OCI-LY1 (cell line): ENCODE results near the gene CCZ1.
A peak's percentile ranks its signal among the peaks of the same experiment; 100 is the strongest.
"Not testable (repeated sequence)": the region's sequence is repeated elsewhere in the genome, so short reads cannot be mapped to it uniquely, and the experiment has no call there.

Source experiments
- H2AFZ ChIP-seq: fragments of 200-600 bp; sonication (generic), shearing (Covaris generic); 2 replicates; pipeline ENCODE4 v1.6.0; 2014; ENCODE audit warnings: antibody characterized with exemption, mild to moderate bottlenecking, low read length
- H3F3A ChIP-seq: fragments of 200-600 bp; sonication (generic), shearing (Covaris generic); 2 replicates; pipeline ENCODE4 v1.6.0; 2014; ENCODE audit warnings: mild to moderate bottlenecking, antibody characterized with exemption, low read length, moderate library complexity; ENCODE audit not compliant: insufficient read depth
- H3K27ac ChIP-seq: fragments of 200-600 bp; sonication (generic); 2 replicates; pipeline ENCODE4 v1.5.1; 2014; ENCODE audit warnings: low read length, mixed run types, mild to moderate bottlenecking, low read depth; ENCODE audit not compliant: poor library complexity, severe bottlenecking
- H3K27me3 ChIP-seq: fragments of 200-600 bp; sonication (generic); 2 replicates; pipeline ENCODE4 v1.6.0; 2014; ENCODE audit warnings: antibody characterized with exemption, mild to moderate bottlenecking, low read length, moderate library complexity; ENCODE audit not compliant: insufficient read depth
- H3K36me3 ChIP-seq: fragments of 200-600 bp; sonication (generic); 2 replicates; pipeline ENCODE4 v1.6.1; 2014; ENCODE audit warnings: mild to moderate bottlenecking, antibody characterized with exemption, low read length, moderate library complexity, mixed read lengths; ENCODE audit not compliant: insufficient read depth
- H3K4me1 ChIP-seq: fragments of 200-600 bp; sonication (generic); 2 replicates; pipeline ENCODE4 v1.5.1; 2014; ENCODE audit warnings: mild to moderate bottlenecking, low read length, moderate library complexity; ENCODE audit not compliant: insufficient read depth, severe bottlenecking
- H3K4me2 ChIP-seq: fragments of 200-600 bp; sonication (generic), shearing (Covaris generic); 2 replicates; pipeline ENCODE4 v1.6.1; 2014; ENCODE audit warnings: low read length
- H3K4me3 ChIP-seq: fragments of 200-600 bp; sonication (generic); 2 replicates; pipeline ENCODE4 v1.5.1; 2014; ENCODE audit warnings: low read length, low read depth, mild to moderate bottlenecking, mixed read lengths; ENCODE audit not compliant: poor library complexity, severe bottlenecking
- H3K79me2 ChIP-seq: fragments of 200-600 bp; shearing (Covaris generic); 2 replicates; pipeline ENCODE4 v1.6.1; 2016; ENCODE audit warnings: mixed run types, low read length, mixed read lengths; ENCODE audit not compliant: insufficient read depth
- H3K9ac ChIP-seq: fragments of 200-600 bp; sonication (generic), shearing (Covaris generic); 2 replicates; pipeline ENCODE4 v1.6.1; 2014; ENCODE audit warnings: mild to moderate bottlenecking, low read length, mixed read lengths
- H3K9me2 ChIP-seq: fragments of 200-600 bp; sonication (generic), shearing (Covaris generic); 2 replicates; pipeline ENCODE4 v1.6.1; 2014; ENCODE audit warnings: low read depth, mild to moderate bottlenecking, low read length, mixed read lengths
- H3K9me3 ChIP-seq: fragments of 200-600 bp; shearing (Covaris generic); 2 replicates; pipeline ENCODE4 v1.6.1; 2014; ENCODE audit warnings: low read length, mixed read lengths
- H4K20me1 ChIP-seq: fragments of 200-600 bp; sonication (generic), shearing (Covaris generic); 2 replicates; pipeline ENCODE4 v1.6.0; 2016; ENCODE audit warnings: mild to moderate bottlenecking, low read length; ENCODE audit not compliant: insufficient read depth
- EZH2 ChIP-seq: fragments of 200-600 bp; sonication (generic), shearing (Covaris generic); IDR thresholded peaks from 2 replicates; pipeline ENCODE4 v1.8.0; 2017; ENCODE audit warnings: borderline replicate concordance, mixed run types, mild to moderate bottlenecking, antibody characterized with exemption, low read length, moderate library complexity, mixed read lengths
- TF ChIP-seq, protein P1 (sequence below): fragments of 200-600 bp; sonication (generic), shearing (Covaris generic); IDR thresholded peaks from 2 replicates; pipeline ENCODE4 v1.5.1; 2017; ENCODE audit warnings: mild to moderate bottlenecking, antibody characterized with exemption, low read length, moderate library complexity, mixed read lengths

Gene CCZ1

GRCh38 chr7:5888021-5888420, 10.5 kb upstream of the CCZ1 start:
- H4K20me1 ChIP-seq, H3K4me2 ChIP-seq, H2AFZ ChIP-seq, H3K27me3 ChIP-seq, H3K9ac ChIP-seq, H3K9me3 ChIP-seq, H3K27ac ChIP-seq, H3K79me2 ChIP-seq, H3K4me1 ChIP-seq, H3F3A ChIP-seq, H3K4me3 ChIP-seq, H3K9me2 ChIP-seq, H3K36me3 ChIP-seq: not testable (repeated sequence)

DNA sequence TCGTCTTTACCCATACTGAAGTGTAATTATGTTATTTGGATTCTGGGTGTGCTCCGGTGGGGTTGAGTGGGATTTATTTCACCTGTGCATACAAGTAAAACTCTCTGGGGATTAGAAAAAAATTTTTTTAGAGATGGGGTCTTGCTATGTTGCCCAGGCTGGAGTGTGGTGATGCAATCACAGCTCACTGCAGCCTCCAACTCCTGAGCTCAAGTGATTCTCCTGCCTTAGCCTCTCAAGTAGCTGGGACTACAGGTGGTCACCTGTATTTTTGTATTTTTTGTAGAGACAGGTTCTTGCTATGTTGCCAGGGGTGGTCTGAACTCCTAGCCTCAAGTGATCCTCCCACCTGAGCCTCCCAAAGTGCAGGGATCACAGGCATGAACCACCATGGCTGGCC, 8.3 kb upstream of the CCZ1 start:
- H3K9me3 ChIP-seq, H3K79me2 ChIP-seq, H3K4me1 ChIP-seq, H3K27ac ChIP-seq, H4K20me1 ChIP-seq, H2AFZ ChIP-seq, H3K4me2 ChIP-seq, H3K4me3 ChIP-seq, H3K9ac ChIP-seq, H3F3A ChIP-seq, H3K27me3 ChIP-seq, H3K9me2 ChIP-seq, H3K36me3 ChIP-seq: not testable (repeated sequence)

DNA sequence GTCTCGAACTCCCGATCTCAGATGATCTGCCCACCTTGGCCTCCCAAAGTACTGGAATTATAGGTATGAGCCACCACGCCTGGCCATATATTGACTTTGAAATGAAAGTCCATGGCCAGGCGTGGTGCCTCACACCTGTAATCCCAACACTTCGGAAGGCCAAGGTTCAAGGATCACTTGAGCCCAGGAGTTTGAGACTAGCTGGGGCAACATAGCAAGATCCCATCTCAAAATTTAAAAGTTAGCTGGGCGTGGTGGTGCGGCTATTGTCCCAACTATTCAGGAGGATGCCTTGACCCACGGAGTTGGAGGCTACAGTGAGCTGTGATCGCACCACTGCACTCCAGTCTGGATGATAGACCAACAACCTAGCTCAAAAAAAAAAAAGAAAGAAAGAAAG, 6.0 kb upstream of the CCZ1 start:
- H3K27ac ChIP-seq = no peak overlapping the region
- H3K4me3 ChIP-seq = no peak overlapping the region
- H3K9me2 ChIP-seq = no peaks in the 10 kb centered on the region
- H3K9me3 ChIP-seq = no peaks in the 10 kb centered on the region
- no peaks in the 10 kb centered on the region for H4K20me1 ChIP-seq
- no peak for TF ChIP-seq EZH2
- TF ChIP-seq, protein P1, sequence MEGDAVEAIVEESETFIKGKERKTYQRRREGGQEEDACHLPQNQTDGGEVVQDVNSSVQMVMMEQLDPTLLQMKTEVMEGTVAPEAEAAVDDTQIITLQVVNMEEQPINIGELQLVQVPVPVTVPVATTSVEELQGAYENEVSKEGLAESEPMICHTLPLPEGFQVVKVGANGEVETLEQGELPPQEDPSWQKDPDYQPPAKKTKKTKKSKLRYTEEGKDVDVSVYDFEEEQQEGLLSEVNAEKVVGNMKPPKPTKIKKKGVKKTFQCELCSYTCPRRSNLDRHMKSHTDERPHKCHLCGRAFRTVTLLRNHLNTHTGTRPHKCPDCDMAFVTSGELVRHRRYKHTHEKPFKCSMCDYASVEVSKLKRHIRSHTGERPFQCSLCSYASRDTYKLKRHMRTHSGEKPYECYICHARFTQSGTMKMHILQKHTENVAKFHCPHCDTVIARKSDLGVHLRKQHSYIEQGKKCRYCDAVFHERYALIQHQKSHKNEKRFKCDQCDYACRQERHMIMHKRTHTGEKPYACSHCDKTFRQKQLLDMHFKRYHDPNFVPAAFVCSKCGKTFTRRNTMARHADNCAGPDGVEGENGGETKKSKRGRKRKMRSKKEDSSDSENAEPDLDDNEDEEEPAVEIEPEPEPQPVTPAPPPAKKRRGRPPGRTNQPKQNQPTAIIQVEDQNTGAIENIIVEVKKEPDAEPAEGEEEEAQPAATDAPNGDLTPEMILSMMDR = no peak
- H3K4me2 ChIP-seq = no peak overlapping the region
- no peak overlapping the region for H2AFZ ChIP-seq
- H3K4me1 ChIP-seq = no peaks in the 10 kb centered on the region
- H3F3A ChIP-seq = no peaks in the 10 kb centered on the region
- H3K36me3 ChIP-seq = no peaks in the 10 kb centered on the region
- H3K9ac ChIP-seq = no peak overlapping the region
- H3K27me3 ChIP-seq = no peaks in the 10 kb centered on the region
- no peaks in the 10 kb centered on the region for H3K79me2 ChIP-seq

GRCh38 chr7:5897369-5897919, 1.1 kb upstream of the CCZ1 start:
- H2AFZ ChIP-seq, H3F3A ChIP-seq, H3K9me2 ChIP-seq, H3K27me3 ChIP-seq, H3K79me2 ChIP-seq, H3K27ac ChIP-seq, H3K9me3 ChIP-seq, H4K20me1 ChIP-seq, H3K36me3 ChIP-seq, H3K9ac ChIP-seq, H3K4me1 ChIP-seq: not testable (repeated sequence)
- Histone ChIP-seq H3K4me2 (peak overlapping the region; percentile 39; the same call in 1 of the 2 replicates), H3K4me3 (peak overlapping the region; percentile 64)

- H4K20me1 ChIP-seq, H3K9me2 ChIP-seq, H3F3A ChIP-seq, H3K9ac ChIP-seq, H3K4me1 ChIP-seq, H3K36me3 ChIP-seq, H3K9me3 ChIP-seq, H2AFZ ChIP-seq, H3K4me2 ChIP-seq, H3K27ac ChIP-seq, H3K27me3 ChIP-seq, H3K79me2 ChIP-seq, H3K4me3 ChIP-seq: not testable (repeated sequence)
Measured at GRCh38 chr7:5903002-5903401, 4.5 kb downstream of the CCZ1 start.

GRCh38 chr7:5904726-5905125, 6.2 kb downstream of the CCZ1 start:
- not testable (repeated sequence) for H3K27ac ChIP-seq, H2AFZ ChIP-seq, H3K4me1 ChIP-seq, H3K9me2 ChIP-seq, H3K4me3 ChIP-seq, H3K9ac ChIP-seq, H3K36me3 ChIP-seq, H3K27me3 ChIP-seq, H3K9me3 ChIP-seq, H3F3A ChIP-seq, H3K4me2 ChIP-seq, H4K20me1 ChIP-seq, H3K79me2 ChIP-seq

DNA sequence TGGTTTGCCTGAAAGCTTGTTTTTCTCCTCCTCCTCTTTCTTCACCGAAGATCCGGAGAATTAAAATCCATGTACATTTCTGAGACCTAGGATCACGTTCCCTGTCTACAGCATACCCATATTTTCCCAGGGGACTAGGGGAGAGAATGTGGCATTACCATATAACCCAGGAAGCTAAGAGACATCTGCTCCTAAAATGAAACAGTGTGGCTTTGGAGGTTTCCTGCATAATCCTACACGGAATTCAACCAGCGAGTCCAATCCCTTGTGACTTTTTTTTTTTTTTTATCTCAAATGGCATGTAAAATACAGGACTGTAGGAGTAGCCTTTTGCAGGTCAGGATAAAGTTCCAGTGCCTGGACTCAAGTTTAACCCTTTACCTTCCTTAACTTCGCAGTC, 10.3 kb downstream of the CCZ1 start:
- not testable (repeated sequence) for H3K9me2 ChIP-seq, H3K79me2 ChIP-seq, H3K27me3 ChIP-seq, H3K27ac ChIP-seq, H3F3A ChIP-seq, H3K9ac ChIP-seq, H3K4me3 ChIP-seq, H3K4me2 ChIP-seq, H3K4me1 ChIP-seq, H3K9me3 ChIP-seq, H4K20me1 ChIP-seq, H2AFZ ChIP-seq
- peaks cover 11% of the 10 kb centered on the region for H3K36me3 ChIP-seq
